HEK293 (cell line): ENCODE measurements around the gene SIM2.
A peak's percentile ranks its signal among the peaks of the same experiment; 100 is the strongest.

Experiments
- FEZF1 ChIP-seq: fragments of 450-650 bp; formaldehyde crosslinking; IDR thresholded peaks from 2 replicates; pipeline ENCODE4 v1.5.1; 2016; ENCODE audit warnings: missing biosample characterization, missing genetic modification characterization
- IKZF3 ChIP-seq: fragments of 450-650 bp; IDR thresholded peaks from 2 replicates; pipeline ENCODE4 v1.5.0; 2018; ENCODE audit warnings: missing biosample characterization, mild to moderate bottlenecking, missing genetic modification characterization, moderate library complexity
- KLF8 ChIP-seq: fragments of 450-650 bp; formaldehyde crosslinking; IDR thresholded peaks from 2 replicates; pipeline ENCODE4 v1.5.1; 2016; ENCODE audit warnings: missing biosample characterization, missing genetic modification characterization
- OVOL3 ChIP-seq: fragments of 450-650 bp; formaldehyde crosslinking; IDR thresholded peaks from 2 replicates; pipeline ENCODE4 v1.5.1; 2016; ENCODE audit warnings: missing biosample characterization, missing genetic modification characterization
- PRDM1 ChIP-seq: fragments of 450-650 bp; formaldehyde crosslinking; IDR thresholded peaks from 2 replicates; pipeline ENCODE4; 2016; ENCODE audit warnings: missing biosample characterization, missing genetic modification characterization
- SCRT2 ChIP-seq: fragments of 450-650 bp; formaldehyde crosslinking; IDR thresholded peaks from 2 replicates; pipeline ENCODE4 v1.5.1; 2016; ENCODE audit warnings: missing biosample characterization, missing genetic modification characterization
- ZBTB17 ChIP-seq: fragments of 450-650 bp; formaldehyde crosslinking; IDR thresholded peaks from 2 replicates; pipeline ENCODE4 v1.5.1; 2016; ENCODE audit warnings: missing biosample characterization, missing genetic modification characterization
- ZBTB48 ChIP-seq: fragments of 450-650 bp; formaldehyde crosslinking; IDR thresholded peaks from 2 replicates; pipeline ENCODE4 v1.5.1; 2016; ENCODE audit warnings: missing biosample characterization, missing genetic modification characterization
- ZFP69B ChIP-seq: fragments of 450-650 bp; formaldehyde crosslinking; IDR thresholded peaks from 2 replicates; pipeline ENCODE4 v1.5.1; 2016; ENCODE audit warnings: missing biosample characterization, missing genetic modification characterization
- ZNF155 ChIP-seq: fragments of 450-650 bp; formaldehyde crosslinking; IDR thresholded peaks from 2 replicates; pipeline ENCODE4 v1.5.1; 2016; ENCODE audit warnings: missing biosample characterization, missing genetic modification characterization
- ZNF174 ChIP-seq: fragments of 450-650 bp; formaldehyde crosslinking; IDR thresholded peaks from 2 replicates; pipeline ENCODE4 v1.5.0; 2017; ENCODE audit warnings: missing biosample characterization, mild to moderate bottlenecking, missing genetic modification characterization
- ZNF184 ChIP-seq: fragments of 450-650 bp; IDR thresholded peaks from 2 replicates; pipeline ENCODE4 v1.5.1; 2018; ENCODE audit warnings: missing biosample characterization, mild to moderate bottlenecking, missing genetic modification characterization
- ZNF302 ChIP-seq: fragments of 450-650 bp; formaldehyde crosslinking; IDR thresholded peaks from 2 replicates; pipeline ENCODE4 v1.5.1; 2016; ENCODE audit warnings: missing biosample characterization, missing genetic modification characterization, low read depth
- ZNF404 ChIP-seq: fragments of 450-650 bp; formaldehyde crosslinking; IDR thresholded peaks from 2 replicates; pipeline ENCODE4 v1.5.1; 2017; ENCODE audit warnings: missing biosample characterization, missing genetic modification characterization
- ZNF416 ChIP-seq: fragments of 450-650 bp; formaldehyde crosslinking; IDR thresholded peaks from 2 replicates; pipeline ENCODE4 v1.5.1; 2016; ENCODE audit warnings: missing biosample characterization, missing genetic modification characterization
- ZNF510 ChIP-seq: fragments of 450-650 bp; formaldehyde crosslinking; IDR thresholded peaks from 2 replicates; pipeline ENCODE4 v1.5.1; 2018; ENCODE audit warnings: mild to moderate bottlenecking, missing genetic modification characterization, missing biosample characterization; ENCODE audit not compliant: insufficient replicate concordance
- ZNF521 ChIP-seq: fragments of 450-650 bp; formaldehyde crosslinking; IDR thresholded peaks from 2 replicates; pipeline ENCODE4 v1.5.1; 2017; ENCODE audit warnings: missing biosample characterization, mild to moderate bottlenecking, missing genetic modification characterization
- ZNF529 ChIP-seq: fragments of 450-650 bp; formaldehyde crosslinking; IDR thresholded peaks from 2 replicates; pipeline ENCODE4 v1.5.1; 2017; ENCODE audit warnings: missing genetic modification characterization, missing biosample characterization; ENCODE audit not compliant: insufficient replicate concordance
- ZNF544 ChIP-seq: fragments of 450-650 bp; formaldehyde crosslinking; IDR thresholded peaks from 2 replicates; pipeline ENCODE4 v1.5.0; 2017; ENCODE audit warnings: missing biosample characterization, missing genetic modification characterization
- ZNF561 ChIP-seq: fragments of 450-650 bp; IDR thresholded peaks from 2 replicates; pipeline ENCODE4 v1.5.1; 2018; ENCODE audit warnings: missing biosample characterization, missing genetic modification characterization, borderline replicate concordance
- ZNF629 ChIP-seq: fragments of 450-650 bp; formaldehyde crosslinking; IDR thresholded peaks from 2 replicates; pipeline ENCODE4 v1.5.1; 2017; ENCODE audit warnings: missing biosample characterization, missing genetic modification characterization
- ZNF843 ChIP-seq: fragments of 450-650 bp; formaldehyde crosslinking; IDR thresholded peaks from 2 replicates; pipeline ENCODE4 v1.5.1; 2016; ENCODE audit warnings: missing biosample characterization, missing genetic modification characterization
- ZSCAN23 ChIP-seq: fragments of 450-650 bp; formaldehyde crosslinking; IDR thresholded peaks from 2 replicates; pipeline ENCODE4 v1.5.1; 2016; ENCODE audit warnings: missing biosample characterization, missing genetic modification characterization
- TF ChIP-seq, protein P1 (sequence below): fragments of 450-650 bp; formaldehyde crosslinking; IDR thresholded peaks from 2 replicates; pipeline ENCODE4 v1.5.1; 2016; ENCODE audit warnings: missing biosample characterization, missing genetic modification characterization, low read depth
- TF ChIP-seq, protein P2 (sequence below): fragments of 450-650 bp; formaldehyde crosslinking; IDR thresholded peaks from 2 replicates; pipeline ENCODE4 v1.5.1; 2016; ENCODE audit warnings: missing biosample characterization, missing genetic modification characterization, borderline replicate concordance
- TF ChIP-seq, protein P3 (sequence below): fragments of 450-650 bp; formaldehyde crosslinking; IDR thresholded peaks from 2 replicates; pipeline ENCODE4 v1.5.1; 2016; ENCODE audit warnings: missing biosample characterization, missing genetic modification characterization
- TF ChIP-seq, protein P4 (sequence below): fragments of 450-650 bp; formaldehyde crosslinking; IDR thresholded peaks from 2 replicates; pipeline ENCODE4 v1.5.1; 2016; ENCODE audit warnings: missing biosample characterization, missing genetic modification characterization
- TF ChIP-seq, protein P5 (sequence below): fragments of 450-650 bp; formaldehyde crosslinking; IDR thresholded peaks from 2 replicates; pipeline ENCODE4 v1.5.1; 2016; ENCODE audit warnings: missing biosample characterization, missing genetic modification characterization

Gene SIM2

DNA sequence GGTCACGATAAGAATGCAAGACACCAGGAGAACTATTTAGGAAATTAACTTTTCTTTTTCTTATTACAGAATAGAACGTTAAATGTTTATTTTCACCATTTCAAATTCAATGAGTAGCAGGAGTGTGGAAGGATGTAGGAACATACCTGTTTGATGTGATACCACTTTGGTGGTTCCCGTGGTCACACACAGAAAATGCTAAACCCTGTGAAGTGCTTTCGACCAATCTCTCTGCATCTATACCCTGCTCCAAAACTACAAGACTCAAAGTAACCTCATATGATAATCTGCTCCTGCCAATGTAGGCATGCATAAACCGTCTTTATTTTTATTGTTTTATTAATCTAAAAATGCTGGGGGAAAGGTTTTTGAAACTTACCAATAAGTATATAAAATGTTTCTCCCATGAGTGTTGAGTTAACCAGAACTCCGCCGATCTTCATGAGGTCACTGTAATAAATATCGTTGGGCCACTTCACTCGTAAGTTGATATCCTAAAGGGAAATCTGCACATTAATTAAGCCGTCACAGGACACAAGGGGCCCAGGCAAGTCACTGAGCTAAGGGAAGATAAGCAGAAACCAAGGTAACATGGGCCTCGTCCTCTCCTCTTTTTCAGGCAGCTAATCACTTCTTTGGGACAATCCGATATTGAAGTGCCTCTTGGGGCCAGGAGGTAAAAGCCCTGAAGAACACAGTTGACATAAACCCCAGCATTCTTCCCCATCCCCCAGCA lies 60.6 kb downstream of the SIM2 start (continued):
- TF ChIP-seq ZNF510 (tag by site-specific recombination) (no peak), ZNF174 (tag by site-specific recombination) (no peak), ZNF843 (no peak), KLF8 (tag by site-specific recombination) (0 out of 2 replicates have a peak, but pooled peaks have one; percentile 20), ZNF521 (tag by site-specific recombination) (no peak), FEZF1 (peak; percentile 80), IKZF3 (peak; percentile 64; the same call in 1 of the 2 replicates), ZSCAN23 (tag by site-specific recombination) (peak; percentile 84; the same call in 1 of the 2 replicates), ZNF155 (tag by site-specific recombination) (no peak), ZBTB48 (tag by site-specific recombination) (peak; percentile 71), ZNF529 (tag by site-specific recombination) (no peak), ZNF416 (tag by site-specific recombination) (no peak), ZNF544 (tag by site-specific recombination) (no peak), ZNF302 (tag by site-specific recombination) (no peak), ZFP69B (tag by site-specific recombination) (0 out of 2 replicates have a peak, but pooled peaks have one; percentile 66), ZBTB17 (tag by site-specific recombination) (peak; percentile 79), ZNF629 (tag by site-specific recombination) (peak; percentile 95), PRDM1 (tag by site-specific recombination) (no peak), ZNF404 (tag by site-specific recombination) (no peak), ZNF184 (0 out of 2 replicates have a peak, but pooled peaks have one; percentile 38), ZNF561 (tag by site-specific recombination) (peak; percentile 60; the same call in 1 of the 2 replicates), SCRT2 (tag by site-specific recombination) (no peak), OVOL3 (0 out of 2 replicates have a peak, but pooled peaks have one; percentile 12)
- TF ChIP-seq, protein P1, sequence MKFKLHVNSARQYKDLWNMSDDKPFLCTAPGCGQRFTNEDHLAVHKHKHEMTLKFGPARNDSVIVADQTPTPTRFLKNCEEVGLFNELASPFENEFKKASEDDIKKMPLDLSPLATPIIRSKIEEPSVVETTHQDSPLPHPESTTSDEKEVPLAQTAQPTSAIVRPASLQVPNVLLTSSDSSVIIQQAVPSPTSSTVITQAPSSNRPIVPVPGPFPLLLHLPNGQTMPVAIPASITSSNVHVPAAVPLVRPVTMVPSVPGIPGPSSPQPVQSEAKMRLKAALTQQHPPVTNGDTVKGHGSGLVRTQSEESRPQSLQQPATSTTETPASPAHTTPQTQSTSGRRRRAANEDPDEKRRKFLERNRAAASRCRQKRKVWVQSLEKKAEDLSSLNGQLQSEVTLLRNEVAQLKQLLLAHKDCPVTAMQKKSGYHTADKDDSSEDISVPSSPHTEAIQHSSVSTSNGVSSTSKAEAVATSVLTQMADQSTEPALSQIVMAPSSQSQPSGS: peak; percentile 82
- TF ChIP-seq, protein P2, sequence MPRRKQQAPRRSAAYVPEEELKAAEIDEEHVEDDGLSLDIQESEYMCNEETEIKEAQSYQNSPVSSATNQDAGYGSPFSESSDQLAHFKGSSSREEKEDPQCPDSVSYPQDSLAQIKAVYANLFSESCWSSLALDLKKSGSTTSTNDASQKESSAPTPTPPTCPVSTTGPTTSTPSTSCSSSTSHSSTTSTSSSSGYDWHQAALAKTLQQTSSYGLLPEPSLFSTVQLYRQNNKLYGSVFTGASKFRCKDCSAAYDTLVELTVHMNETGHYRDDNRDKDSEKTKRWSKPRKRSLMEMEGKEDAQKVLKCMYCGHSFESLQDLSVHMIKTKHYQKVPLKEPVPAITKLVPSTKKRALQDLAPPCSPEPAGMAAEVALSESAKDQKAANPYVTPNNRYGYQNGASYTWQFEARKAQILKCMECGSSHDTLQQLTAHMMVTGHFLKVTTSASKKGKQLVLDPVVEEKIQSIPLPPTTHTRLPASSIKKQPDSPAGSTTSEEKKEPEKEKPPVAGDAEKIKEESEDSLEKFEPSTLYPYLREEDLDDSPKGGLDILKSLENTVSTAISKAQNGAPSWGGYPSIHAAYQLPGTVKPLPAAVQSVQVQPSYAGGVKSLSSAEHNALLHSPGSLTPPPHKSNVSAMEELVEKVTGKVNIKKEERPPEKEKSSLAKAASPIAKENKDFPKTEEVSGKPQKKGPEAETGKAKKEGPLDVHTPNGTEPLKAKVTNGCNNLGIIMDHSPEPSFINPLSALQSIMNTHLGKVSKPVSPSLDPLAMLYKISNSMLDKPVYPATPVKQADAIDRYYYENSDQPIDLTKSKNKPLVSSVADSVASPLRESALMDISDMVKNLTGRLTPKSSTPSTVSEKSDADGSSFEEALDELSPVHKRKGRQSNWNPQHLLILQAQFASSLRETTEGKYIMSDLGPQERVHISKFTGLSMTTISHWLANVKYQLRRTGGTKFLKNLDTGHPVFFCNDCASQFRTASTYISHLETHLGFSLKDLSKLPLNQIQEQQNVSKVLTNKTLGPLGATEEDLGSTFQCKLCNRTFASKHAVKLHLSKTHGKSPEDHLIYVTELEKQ (tag by site-specific recombination): peak; percentile 94
- TF ChIP-seq, protein P3, sequence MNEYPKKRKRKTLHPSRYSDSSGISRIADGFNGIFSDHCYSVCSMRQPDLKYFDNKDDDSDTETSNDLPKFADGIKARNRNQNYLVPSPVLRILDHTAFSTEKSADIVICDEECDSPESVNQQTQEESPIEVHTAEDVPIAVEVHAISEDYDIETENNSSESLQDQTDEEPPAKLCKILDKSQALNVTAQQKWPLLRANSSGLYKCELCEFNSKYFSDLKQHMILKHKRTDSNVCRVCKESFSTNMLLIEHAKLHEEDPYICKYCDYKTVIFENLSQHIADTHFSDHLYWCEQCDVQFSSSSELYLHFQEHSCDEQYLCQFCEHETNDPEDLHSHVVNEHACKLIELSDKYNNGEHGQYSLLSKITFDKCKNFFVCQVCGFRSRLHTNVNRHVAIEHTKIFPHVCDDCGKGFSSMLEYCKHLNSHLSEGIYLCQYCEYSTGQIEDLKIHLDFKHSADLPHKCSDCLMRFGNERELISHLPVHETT (tag by site-specific recombination): peak; percentile 81
- TF ChIP-seq, protein P4, sequence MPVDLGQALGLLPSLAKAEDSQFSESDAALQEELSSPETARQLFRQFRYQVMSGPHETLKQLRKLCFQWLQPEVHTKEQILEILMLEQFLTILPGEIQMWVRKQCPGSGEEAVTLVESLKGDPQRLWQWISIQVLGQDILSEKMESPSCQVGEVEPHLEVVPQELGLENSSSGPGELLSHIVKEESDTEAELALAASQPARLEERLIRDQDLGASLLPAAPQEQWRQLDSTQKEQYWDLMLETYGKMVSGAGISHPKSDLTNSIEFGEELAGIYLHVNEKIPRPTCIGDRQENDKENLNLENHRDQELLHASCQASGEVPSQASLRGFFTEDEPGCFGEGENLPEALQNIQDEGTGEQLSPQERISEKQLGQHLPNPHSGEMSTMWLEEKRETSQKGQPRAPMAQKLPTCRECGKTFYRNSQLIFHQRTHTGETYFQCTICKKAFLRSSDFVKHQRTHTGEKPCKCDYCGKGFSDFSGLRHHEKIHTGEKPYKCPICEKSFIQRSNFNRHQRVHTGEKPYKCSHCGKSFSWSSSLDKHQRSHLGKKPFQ: peak; percentile 52; the same call in 1 of the 2 replicates
- TF ChIP-seq, protein P5, sequence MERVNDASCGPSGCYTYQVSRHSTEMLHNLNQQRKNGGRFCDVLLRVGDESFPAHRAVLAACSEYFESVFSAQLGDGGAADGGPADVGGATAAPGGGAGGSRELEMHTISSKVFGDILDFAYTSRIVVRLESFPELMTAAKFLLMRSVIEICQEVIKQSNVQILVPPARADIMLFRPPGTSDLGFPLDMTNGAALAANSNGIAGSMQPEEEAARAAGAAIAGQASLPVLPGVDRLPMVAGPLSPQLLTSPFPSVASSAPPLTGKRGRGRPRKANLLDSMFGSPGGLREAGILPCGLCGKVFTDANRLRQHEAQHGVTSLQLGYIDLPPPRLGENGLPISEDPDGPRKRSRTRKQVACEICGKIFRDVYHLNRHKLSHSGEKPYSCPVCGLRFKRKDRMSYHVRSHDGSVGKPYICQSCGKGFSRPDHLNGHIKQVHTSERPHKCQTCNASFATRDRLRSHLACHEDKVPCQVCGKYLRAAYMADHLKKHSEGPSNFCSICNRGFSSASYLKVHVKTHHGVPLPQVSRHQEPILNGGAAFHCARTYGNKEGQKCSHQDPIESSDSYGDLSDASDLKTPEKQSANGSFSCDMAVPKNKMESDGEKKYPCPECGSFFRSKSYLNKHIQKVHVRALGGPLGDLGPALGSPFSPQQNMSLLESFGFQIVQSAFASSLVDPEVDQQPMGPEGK (tag by site-specific recombination): peak; percentile 78
